SK-N-MC (cell line): ENCODE results near the gene DLG1.

ENCODE experiments used
- EZH2 ChIP-seq: fragments of 200-600 bp; sonication (generic); IDR thresholded peaks from one replicate; pipeline ENCODE4 v1.6.1; 2017; ENCODE audit warnings: antibody characterized with exemption
- FOXP2 ChIP-seq: optimal IDR thresholded peaks from 2 replicates; pipeline ENCODE3; 2011; ENCODE audit warnings: mild to moderate bottlenecking, moderate library complexity; ENCODE audit not compliant: insufficient read depth; ENCODE audit errors: extremely low read length, control extremely low read depth
- POLR2AphosphoS5 ChIP-seq: IDR thresholded peaks from 2 replicates; pipeline ENCODE4 v1.6.1; 2012; ENCODE audit warnings: mild to moderate bottlenecking, low read depth, low read length, borderline replicate concordance

DNA sequence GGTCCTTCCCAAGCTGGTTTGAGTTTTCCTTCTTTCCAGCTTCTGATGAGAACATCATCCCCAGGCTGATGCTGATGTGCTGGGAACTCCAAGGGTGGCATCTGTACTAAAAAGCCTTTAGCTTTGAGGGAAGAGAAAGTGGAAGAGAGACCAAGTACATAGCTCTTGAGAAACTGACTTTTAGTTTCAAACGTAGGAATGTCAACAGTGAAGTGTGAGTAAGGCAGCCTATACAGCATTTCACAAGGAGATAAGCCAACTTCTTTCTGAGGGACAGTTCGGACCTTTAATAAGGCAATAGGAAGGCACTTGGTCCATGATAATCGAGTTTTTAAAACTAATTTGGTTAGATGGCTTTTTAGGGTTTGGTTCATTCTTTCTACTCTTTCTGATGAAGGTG, 53.7 kb downstream of the DLG1 start:
- TF ChIP-seq EZH2 (no peak), POLR2AphosphoS5 (no peak), FOXP2 (no peak)
